HPDE6-E6E7 (cell line): ENCODE results near the gene ZNF771.
A peak's percentile ranks its signal among the peaks of the same experiment; 100 is the strongest.
"Not testable (repeated sequence)": the region's sequence is repeated elsewhere in the genome, so short reads cannot be mapped to it uniquely, and the experiment has no call there.

Source experiments
- DNase-seq: peaks from one replicate; pipeline ENCODE4 v3.0.0; 2011; ENCODE audit warnings: missing footprints; ENCODE audit errors: extremely low spot score

Gene ZNF771

GRCh38 chr16:30375864-30376263, 31.5 kb upstream of the ZNF771 start:
- DNase-seq = no peak

GRCh38 chr16:30376461-30376902, 30.9 kb upstream of the ZNF771 start:
- DNase-seq = no peak

- no peak for DNase-seq
Measured at GRCh38 chr16:30377050-30377811, 30.2 kb upstream of the ZNF771 start.

- peak; percentile 58 for DNase-seq
Measured at GRCh38 chr16:30377812-30378235, 29.6 kb upstream of the ZNF771 start.

- DNase-seq = peak; percentile 94
Measured at GRCh38 chr16:30378236-30379157, 28.9 kb upstream of the ZNF771 start.

GRCh38 chr16:30379158-30379783, 28.1 kb upstream of the ZNF771 start:
- DNase-seq = no peak

GRCh38 chr16:30380072-30380802, 27.2 kb upstream of the ZNF771 start:
- no peak for DNase-seq

- no peak for DNase-seq
Measured at GRCh38 chr16:30380803-30381208, 26.6 kb upstream of the ZNF771 start.

GRCh38 chr16:30381291-30382041, 25.9 kb upstream of the ZNF771 start:
- no peak for DNase-seq

- DNase-seq = no peak
Measured at GRCh38 chr16:30382111-30382881, 25.1 kb upstream of the ZNF771 start, which contains the start of gene SEPTIN1. TSS of gene SEPTIN1 (minus strand) at chr16:30382561. CDS start at chr16:30382542, 19 bp downstream.

- no peak for DNase-seq
Measured at GRCh38 chr16:30383521-30383920, 23.9 kb upstream of the ZNF771 start.

- no peak for DNase-seq
Measured at GRCh38 chr16:30394592-30395154, 12.7 kb upstream of the ZNF771 start.

- no peak for DNase-seq
Measured at GRCh38 chr16:30395155-30395991, 12.0 kb upstream of the ZNF771 start, which contains the start of gene ZNF48. TSS of gene ZNF48 (plus strand) at chr16:30395420. CDS start at chr16:30395795, 375 bp downstream.

GRCh38 chr16:30395992-30396585, 11.3 kb upstream of the ZNF771 start:
- no peak for DNase-seq

- not testable (repeated sequence) for DNase-seq
Measured at GRCh38 chr16:30396627-30397026, 10.8 kb upstream of the ZNF771 start.

GRCh38 chr16:30397056-30397455, 10.3 kb upstream of the ZNF771 start:
- no peak for DNase-seq

GRCh38 chr16:30397776-30398660, 9.4 kb upstream of the ZNF771 start:
- DNase-seq = no peak
